BLaER1 treated with 17β-estradiol and CSF1 and Interleukin-3, amounts not matched to agents 10 nM and 100 nM (cell line): Measurements from ENCODE around the gene PDZRN3.

Experiments
- H3K27ac ChIP-seq, 11 experiments: shearing (Covaris generic); formaldehyde crosslinking; 2 replicates each; pipeline ENCODE4 v1.8.1; 2022
- H3K27me3 ChIP-seq, 11 experiments: shearing (Covaris generic); formaldehyde crosslinking; 2 replicates each; pipeline ENCODE4 v1.8.1; 2022
- H3K36me3 ChIP-seq, 11 experiments: shearing (Covaris generic); formaldehyde crosslinking; 2 replicates each; pipeline ENCODE4 v1.8.1; 2022
- H3K4me1 ChIP-seq, 10 experiments: shearing (Covaris generic); formaldehyde crosslinking; 2 replicates each; pipeline ENCODE4 v1.8.1; 2022
- H3K4me2 ChIP-seq, 11 experiments: shearing (Covaris generic); formaldehyde crosslinking; 2 replicates each; pipeline ENCODE4 v1.8.1; 2022
- H3K4me3 ChIP-seq, 10 experiments: shearing (Covaris generic); formaldehyde crosslinking; 2 replicates each; pipeline ENCODE4 v1.8.1; 2022
- H3K9ac ChIP-seq, 11 experiments: shearing (Covaris generic); formaldehyde crosslinking; 2 replicates each; pipeline ENCODE4 v1.8.1; 2022
- H3K9me3 ChIP-seq, 11 experiments: shearing (Covaris generic); formaldehyde crosslinking; replicated peaks in 1 of 11; 2 replicates each; pipeline ENCODE4 v1.8.1; 2022
- H4K20me1 ChIP-seq, 11 experiments: shearing (Covaris generic); formaldehyde crosslinking; 2 replicates each; pipeline ENCODE4 v1.8.1; 2022
- Cebpa-rat ChIP-seq, 11 experiments: shearing (Covaris generic); IDR thresholded peaks; 2 replicates each; pipeline ENCODE4 v1.8.1; 2022

PDZRN3 gene

DNA sequence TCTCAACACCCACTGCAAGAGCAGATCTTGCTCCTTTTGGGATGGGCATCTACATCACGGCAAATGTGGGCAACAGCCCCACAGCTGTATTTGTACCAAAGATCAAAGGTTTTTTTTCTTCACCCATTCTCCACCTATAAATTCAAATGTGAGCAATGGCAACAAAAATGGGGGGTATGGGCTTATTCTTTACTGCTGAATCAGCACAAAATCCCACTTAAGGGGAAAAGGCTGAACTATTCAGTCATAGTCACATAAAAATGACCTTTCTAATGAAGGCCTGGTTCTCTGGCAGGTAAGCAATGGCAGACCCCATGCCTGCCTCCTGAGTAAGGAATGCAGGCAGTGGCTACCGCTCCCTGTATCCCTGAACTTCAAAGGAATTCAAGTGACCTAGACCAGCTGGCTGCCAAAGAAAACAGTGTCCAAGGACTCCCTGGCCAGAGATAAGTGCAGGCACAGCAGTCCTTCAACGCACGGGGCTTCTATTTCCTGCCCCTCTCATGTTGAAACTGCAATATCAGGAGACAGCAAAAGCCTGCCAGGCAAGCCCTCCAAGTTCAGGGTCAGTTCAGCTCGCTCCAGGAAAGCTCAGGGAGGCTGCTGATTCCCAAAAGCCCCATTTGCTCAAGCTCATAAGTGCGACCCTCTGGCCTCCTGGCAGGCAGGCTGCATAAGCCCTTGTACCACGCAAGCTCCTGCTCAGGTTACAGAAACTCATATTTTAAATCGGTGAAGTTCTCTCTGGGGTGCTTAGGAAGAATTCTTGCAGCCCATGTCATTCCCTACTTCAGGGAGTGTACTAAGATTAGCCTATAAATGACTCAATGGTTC, 134.1 kb downstream of the PDZRN3 start:
- H3K9me3 ChIP-seq, result no peaks in the 10 kb centered on the region
- H3K4me1 ChIP-seq, result peaks cover 0 to 1% (median 0%) of the 10 kb centered on the region in 10 experiments; a peak in 1 of 20 replicates
- H3K27ac ChIP-seq, result no peak overlapping the region
- no peak overlapping the region for H3K9ac ChIP-seq
- H3K27me3 ChIP-seq, result no peaks in the 10 kb centered on the region
- TF ChIP-seq Cebpa-rat (IDR thresholded peaks at IDR 0.05), result no peak
- no peaks in the 10 kb centered on the region for H3K36me3 ChIP-seq
- no peak overlapping the region for H3K4me2 ChIP-seq
- H4K20me1 ChIP-seq, result no peaks in the 10 kb centered on the region
- no peak overlapping the region for H3K4me3 ChIP-seq

DNA sequence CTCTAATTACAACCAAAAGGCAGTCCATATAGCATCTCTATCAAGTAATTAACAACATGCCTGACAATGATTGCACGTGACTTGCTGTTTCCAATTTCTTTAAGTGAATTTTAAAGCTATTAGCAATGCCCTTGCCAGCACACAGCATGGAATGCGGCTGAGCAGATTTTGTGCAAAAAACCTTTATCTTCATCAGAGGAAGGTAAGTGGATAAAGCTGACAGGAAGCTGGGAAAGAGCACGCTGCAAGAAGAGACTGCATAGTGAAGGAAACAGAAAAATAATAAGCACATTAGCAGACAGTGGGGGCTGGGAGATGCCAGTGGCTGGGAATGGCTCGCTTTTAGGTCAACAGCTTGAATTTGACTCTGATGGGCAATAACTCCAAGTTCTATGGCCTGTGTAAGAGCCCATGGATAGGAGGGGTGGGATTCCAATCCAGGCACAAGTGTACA, 138.8 kb downstream of the PDZRN3 start:
- H3K27ac ChIP-seq, result no peak overlapping the region
- no peaks in the 10 kb centered on the region for H4K20me1 ChIP-seq
- no peak overlapping the region for H3K9ac ChIP-seq
- H3K9me3 ChIP-seq, result no peaks in the 10 kb centered on the region
- no peak overlapping the region for H3K4me3 ChIP-seq
- H3K4me1 ChIP-seq, result peaks cover 3 to 18% (median 8%) of the 10 kb centered on the region in 10 experiments; a peak in 16 of 20 replicates
- no peaks in the 10 kb centered on the region for H3K36me3 ChIP-seq
- no peak for TF ChIP-seq Cebpa-rat (IDR thresholded peaks at IDR 0.05)
- no peaks in the 10 kb centered on the region for H3K27me3 ChIP-seq
- H3K4me2 ChIP-seq, result no peak overlapping the region

DNA sequence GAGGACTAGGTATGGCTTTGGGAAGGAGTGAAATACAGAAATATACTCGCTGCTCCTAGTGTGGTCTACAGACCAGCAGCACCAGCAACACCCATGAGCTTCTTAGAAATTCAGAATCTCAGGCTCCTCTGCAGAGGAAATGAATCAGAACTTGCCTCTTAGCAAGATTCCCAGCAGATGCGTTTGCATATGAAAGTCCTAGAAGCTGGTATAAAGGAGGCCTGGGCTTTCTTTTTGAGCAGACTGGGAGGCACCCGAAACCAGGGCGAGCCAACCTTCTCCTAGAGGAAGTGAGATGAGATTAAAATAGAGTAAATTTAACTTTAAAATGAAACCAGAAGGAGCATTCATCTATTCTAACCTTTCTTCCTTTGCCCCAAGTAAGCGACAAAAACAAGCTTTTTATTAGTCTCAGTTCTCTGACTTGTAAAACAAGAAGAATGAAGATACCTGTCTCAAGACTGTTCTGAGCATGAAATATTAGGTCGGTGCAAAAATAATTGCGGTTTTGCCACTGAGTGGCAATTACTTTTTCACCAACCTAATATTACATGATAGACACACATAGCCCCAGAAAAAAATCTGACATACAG, 140.0 kb downstream of the PDZRN3 start:
- Histone ChIP-seq H3K9me3 (no peaks in the 10 kb centered on the region), H3K27me3 (no peaks in the 10 kb centered on the region), H3K36me3 (no peaks in the 10 kb centered on the region), H3K4me1 (peaks cover 3 to 18% (median 8%) of the 10 kb centered on the region in 10 experiments; a peak in 16 of 20 replicates), H4K20me1 (no peaks in the 10 kb centered on the region), H3K27ac (no peak overlapping the region), H3K4me3 (no peak overlapping the region), H3K4me2 (peak overlapping the region; percentile 3 to 72 (median 36); a peak in 18 of 22 replicates), H3K9ac (no peak overlapping the region; a peak in 1 of 22 replicates)
- no peak for TF ChIP-seq Cebpa-rat (IDR thresholded peaks at IDR 0.05)

DNA sequence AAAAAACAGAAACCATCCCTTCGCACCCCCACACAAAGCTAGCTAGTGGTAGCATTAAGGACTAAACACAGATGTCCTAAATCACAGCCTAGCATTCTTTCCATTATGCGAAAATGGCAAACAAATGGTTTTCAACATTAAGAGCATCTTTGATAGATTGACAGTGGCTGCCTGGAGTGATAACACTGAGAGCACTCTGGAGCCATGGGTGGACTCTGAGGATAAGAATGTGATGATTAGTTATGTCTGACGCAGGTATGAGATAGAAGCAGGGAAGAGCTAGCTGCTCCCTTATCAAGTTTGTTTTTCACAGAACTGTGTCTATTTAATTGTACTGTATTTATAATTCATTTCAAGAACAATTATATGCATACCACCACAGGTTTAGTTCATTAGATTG, 142.9 kb downstream of the PDZRN3 start:
- H4K20me1 ChIP-seq, result no peaks in the 10 kb centered on the region
- H3K9me3 ChIP-seq, result peaks cover 13 to 15% (median 14%) of the 10 kb centered on the region in 11 experiments
- no peak overlapping the region for H3K4me3 ChIP-seq
- no peak overlapping the region for H3K9ac ChIP-seq
- H3K4me1 ChIP-seq, result peaks cover 3 to 18% (median 8%) of the 10 kb centered on the region in 10 experiments; a peak in 16 of 20 replicates
- TF ChIP-seq Cebpa-rat (IDR thresholded peaks at IDR 0.05), result no peak
- H3K36me3 ChIP-seq, result no peaks in the 10 kb centered on the region
- no peak overlapping the region for H3K27ac ChIP-seq
- no peak overlapping the region for H3K4me2 ChIP-seq
- no peaks in the 10 kb centered on the region for H3K27me3 ChIP-seq

DNA sequence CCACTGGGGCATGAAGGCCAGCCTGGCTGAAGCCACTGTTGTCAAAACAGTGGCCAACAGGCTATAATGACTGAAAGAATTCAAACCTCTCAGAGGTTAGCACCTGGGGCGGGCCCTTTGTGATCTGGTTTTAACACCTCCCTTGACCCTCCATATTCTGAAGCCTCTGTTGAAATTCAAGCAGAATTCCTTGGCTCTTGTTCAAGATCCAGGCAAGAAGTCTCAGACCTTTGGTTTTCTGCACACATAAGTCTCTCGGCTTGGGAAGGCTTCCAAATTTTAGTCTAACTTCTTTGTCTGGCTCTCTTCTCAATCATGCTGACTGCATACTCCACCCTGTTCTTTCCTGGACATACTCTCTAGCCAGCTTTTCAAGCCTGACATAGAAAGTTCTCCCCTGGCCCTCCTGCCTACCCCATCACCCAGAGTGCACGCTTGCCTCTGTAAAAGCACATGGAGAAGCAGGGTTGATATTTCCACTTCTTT, 144.5 kb downstream of the PDZRN3 start:
- Histone ChIP-seq H3K27ac (no peak overlapping the region), H3K4me1 (peaks cover 11 to 20% (median 14%) of the 10 kb centered on the region in 10 experiments; a peak in 19 of 20 replicates), H3K36me3 (no peaks in the 10 kb centered on the region; a peak in 1 of 22 replicates), H3K4me3 (no peak overlapping the region), H4K20me1 (no peaks in the 10 kb centered on the region), H3K27me3 (peaks cover 0 to under 1% (median 0%) of the 10 kb centered on the region in 11 experiments; a peak in 2 of 22 replicates), H3K4me2 (no peak overlapping the region), H3K9me3 (peaks cover 19 to 24% (median 21%) of the 10 kb centered on the region in 11 experiments), H3K9ac (no peak overlapping the region)
- no peak for TF ChIP-seq Cebpa-rat (IDR thresholded peaks at IDR 0.05)

DNA sequence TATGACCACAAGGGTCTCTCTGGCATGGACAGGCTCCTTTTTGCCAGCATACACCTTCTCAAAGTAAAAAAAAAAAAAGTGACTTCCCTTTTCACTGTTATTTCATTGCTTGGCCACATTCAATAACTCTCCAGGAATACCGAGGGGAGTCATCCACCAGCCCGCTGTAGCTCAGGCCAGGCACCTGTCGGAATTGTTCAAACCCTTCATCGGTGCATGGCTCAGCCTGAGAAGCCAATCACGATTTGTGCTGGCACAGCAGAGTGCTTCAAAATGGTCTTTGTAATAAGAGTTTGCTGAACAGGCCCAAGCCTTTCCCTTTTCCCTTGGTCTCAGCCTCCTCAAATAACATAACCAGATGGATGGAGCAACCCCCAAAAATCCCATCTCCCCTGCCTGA, 145.4 kb downstream of the PDZRN3 start:
- peaks cover 5 to 12% (median 8%) of the 10 kb centered on the region in 10 experiments; a peak in 19 of 20 replicates for H3K4me1 ChIP-seq
- H3K27me3 ChIP-seq, result peaks cover 0 to 10% (median 7%) of the 10 kb centered on the region in 11 experiments; a peak in 10 of 22 replicates
- H4K20me1 ChIP-seq, result no peaks in the 10 kb centered on the region
- no peaks in the 10 kb centered on the region; a peak in 1 of 22 replicates for H3K36me3 ChIP-seq
- no peak overlapping the region for H3K27ac ChIP-seq
- H3K9ac ChIP-seq, result no peak overlapping the region
- no peak overlapping the region for H3K4me2 ChIP-seq
- no peak overlapping the region for H3K4me3 ChIP-seq
- TF ChIP-seq Cebpa-rat (IDR thresholded peaks at IDR 0.05), result no peak
- peaks cover 19 to 24% (median 21%) of the 10 kb centered on the region in 11 experiments for H3K9me3 ChIP-seq

DNA sequence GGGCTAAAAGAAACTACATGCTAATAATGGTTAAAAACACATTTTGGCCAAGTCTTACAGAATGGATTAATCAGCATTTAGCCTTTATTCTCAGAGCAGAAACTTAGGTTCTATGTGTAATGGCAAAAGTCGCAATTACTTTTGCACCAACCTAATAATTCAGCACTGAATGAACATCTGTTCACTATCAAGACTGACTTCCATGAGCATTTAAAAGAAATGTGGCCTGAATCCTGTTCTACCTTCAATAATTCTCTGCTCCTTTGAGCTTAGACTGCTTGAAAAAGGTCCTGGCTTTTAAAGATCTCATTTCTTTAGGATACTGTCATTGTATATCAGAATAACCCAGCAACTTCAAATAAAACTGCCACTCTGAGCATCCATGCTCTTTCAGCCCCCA, 145.9 kb downstream of the PDZRN3 start:
- TF ChIP-seq Cebpa-rat (IDR thresholded peaks at IDR 0.05), result no peak

DNA sequence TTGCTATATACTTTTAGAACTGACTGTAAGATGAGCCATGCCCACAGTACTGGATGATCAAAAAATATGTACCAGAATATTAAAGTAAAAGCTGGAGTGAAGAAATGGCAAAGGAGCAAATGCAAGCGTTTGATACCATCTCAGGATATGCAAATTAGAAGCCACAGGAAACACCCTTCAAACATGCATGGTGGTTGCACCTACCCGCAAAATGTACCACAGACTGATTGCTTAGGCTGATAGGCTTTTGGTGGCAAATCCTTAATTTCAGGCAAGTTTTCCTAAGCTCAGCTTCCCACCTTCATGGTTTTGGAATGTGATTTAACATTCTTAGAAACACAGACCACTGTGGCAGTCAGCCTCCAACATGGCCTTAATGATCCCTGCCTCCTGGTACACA, 149.0 kb downstream of the PDZRN3 start:
- no peak overlapping the region for H3K27ac ChIP-seq
- peaks cover 19 to 24% (median 21%) of the 10 kb centered on the region in 11 experiments for H3K9me3 ChIP-seq
- H3K4me1 ChIP-seq, result peaks cover 0 to 10% (median 7%) of the 10 kb centered on the region in 10 experiments; a peak in 12 of 20 replicates
- no peak overlapping the region for H3K4me3 ChIP-seq
- H4K20me1 ChIP-seq, result no peaks in the 10 kb centered on the region
- H3K9ac ChIP-seq, result no peak overlapping the region
- H3K4me2 ChIP-seq, result peak overlapping the region in 10 of 11 experiments; percentile 11 to 54 (median 28); a peak in 15 of 22 replicates
- H3K27me3 ChIP-seq, result peaks cover 0 to 20% (median 8%) of the 10 kb centered on the region in 11 experiments; a peak in 11 of 22 replicates
- H3K36me3 ChIP-seq, result no peaks in the 10 kb centered on the region; a peak in 1 of 22 replicates
- TF ChIP-seq Cebpa-rat (IDR thresholded peaks at IDR 0.05), result no peak

More for the DNA sequence above, 145.9 kb downstream of the PDZRN3 start:
- peaks cover 19 to 24% (median 21%) of the 10 kb centered on the region in 11 experiments for H3K9me3 ChIP-seq
- no peak overlapping the region for H3K9ac ChIP-seq
- H4K20me1 ChIP-seq, result no peaks in the 10 kb centered on the region
- H3K27ac ChIP-seq, result no peak overlapping the region
- H3K27me3 ChIP-seq, result peaks cover 0 to 12% (median 8%) of the 10 kb centered on the region in 11 experiments; a peak in 11 of 22 replicates
- no peak overlapping the region for H3K4me2 ChIP-seq
- no peaks in the 10 kb centered on the region; a peak in 1 of 22 replicates for H3K36me3 ChIP-seq
- peaks cover under 1 to 10% (median 7%) of the 10 kb centered on the region in 10 experiments; a peak in 15 of 20 replicates for H3K4me1 ChIP-seq
- no peak overlapping the region for H3K4me3 ChIP-seq

DNA sequence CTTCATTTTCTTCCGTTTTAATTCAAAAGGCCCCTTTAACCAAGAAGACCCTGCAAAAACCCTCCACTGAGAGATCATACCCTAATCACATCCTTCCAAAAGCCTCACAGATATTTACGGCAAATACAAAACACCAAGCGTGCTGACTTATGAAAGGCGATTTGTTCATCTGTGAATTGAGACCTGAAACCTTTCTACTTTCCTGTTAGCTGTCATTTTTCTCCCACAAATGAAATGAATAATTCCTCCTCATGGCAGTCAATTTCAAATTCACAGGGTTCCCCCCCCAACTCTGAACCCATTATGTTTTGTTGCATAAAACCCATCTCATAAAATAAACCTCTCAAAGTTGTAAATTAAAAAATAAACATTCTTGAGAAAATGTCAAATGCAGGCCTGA, 149.6 kb downstream of the PDZRN3 start:
- TF ChIP-seq Cebpa-rat (IDR thresholded peaks at IDR 0.05), result no peak
- Histone ChIP-seq H3K4me1 (peaks cover 0 to 10% (median 7%) of the 10 kb centered on the region in 10 experiments; a peak in 12 of 20 replicates), H3K4me2 (peak overlapping the region in 7 of 11 experiments; percentile 11 to 54 (median 33); a peak in 9 of 22 replicates)

More for the DNA sequence above, 149.6 kb downstream of the PDZRN3 start:
- Histone ChIP-seq H3K9ac (no peak overlapping the region), H3K4me3 (no peak overlapping the region), H3K36me3 (no peaks in the 10 kb centered on the region; a peak in 1 of 22 replicates), H3K9me3 (peaks cover 19 to 24% (median 21%) of the 10 kb centered on the region in 11 experiments), H3K27ac (no peak overlapping the region), H3K27me3 (peaks cover 0 to 20% (median 8%) of the 10 kb centered on the region in 11 experiments; a peak in 11 of 22 replicates), H4K20me1 (no peaks in the 10 kb centered on the region)
